IPS-NIHi7 (cell line): ENCODE results near the gene ODC1.

ENCODE experiments used
- DNase-seq: peaks from one replicate; pipeline ENCODE4 v3.0.0; 2012; ENCODE audit warnings: mixed read lengths; ENCODE audit errors: extremely low spot score

Gene ODC1

GRCh38 chr2:10400568-10400977 is 47.6 kb downstream of the ODC1 start:
- no peak for DNase-seq

- DNase-seq, result no peak
Observed at GRCh38 chr2:10400002-10400401, 48.1 kb downstream of the ODC1 start.

GRCh38 chr2:10399358-10399757 is 48.8 kb downstream of the ODC1 start:
- no peak for DNase-seq

GRCh38 chr2:10398496-10398895 is 49.6 kb downstream of the ODC1 start:
- no peak for DNase-seq

GRCh38 chr2:10397878-10398277 is 50.2 kb downstream of the ODC1 start:
- no peak for DNase-seq

- DNase-seq, result no peak
Observed at GRCh38 chr2:10397297-10397875, 50.7 kb downstream of the ODC1 start.

GRCh38 chr2:10396464-10396863 is 51.7 kb downstream of the ODC1 start:
- DNase-seq, result no peak

- no peak for DNase-seq
Observed at GRCh38 chr2:10395893-10396292, 52.2 kb downstream of the ODC1 start.

- DNase-seq, result no peak
Observed at GRCh38 chr2:10393640-10393982, 54.5 kb downstream of the ODC1 start.

- DNase-seq, result peak; percentile 63
Observed at GRCh38 chr2:10392951-10393639, 55.0 kb downstream of the ODC1 start.

- DNase-seq, result no peak
Observed at GRCh38 chr2:10392548-10392947, 55.6 kb downstream of the ODC1 start.

- DNase-seq, result no peak
Observed at GRCh38 chr2:10392100-10392499, 56.0 kb downstream of the ODC1 start.

- DNase-seq, result no peak
Observed at GRCh38 chr2:10390369-10390801, 57.7 kb downstream of the ODC1 start.
